VCaP (cell line): ENCODE data around the gene HMCES.
A peak's percentile ranks its signal among the peaks of the same experiment; 100 is the strongest.

ENCODE experiments used
- H3K27ac ChIP-seq: fragments of 450-650 bp; 2 replicates; pipeline ENCODE4 v1.5.1; 2017
- TF ChIP-seq, protein P1 (sequence below): fragments of 450-650 bp; conservative IDR thresholded peaks from 2 replicates; pipeline ENCODE4 v1.5.1; 2017; ENCODE audit warnings: mild to moderate bottlenecking, moderate library complexity

Gene HMCES

DNA sequence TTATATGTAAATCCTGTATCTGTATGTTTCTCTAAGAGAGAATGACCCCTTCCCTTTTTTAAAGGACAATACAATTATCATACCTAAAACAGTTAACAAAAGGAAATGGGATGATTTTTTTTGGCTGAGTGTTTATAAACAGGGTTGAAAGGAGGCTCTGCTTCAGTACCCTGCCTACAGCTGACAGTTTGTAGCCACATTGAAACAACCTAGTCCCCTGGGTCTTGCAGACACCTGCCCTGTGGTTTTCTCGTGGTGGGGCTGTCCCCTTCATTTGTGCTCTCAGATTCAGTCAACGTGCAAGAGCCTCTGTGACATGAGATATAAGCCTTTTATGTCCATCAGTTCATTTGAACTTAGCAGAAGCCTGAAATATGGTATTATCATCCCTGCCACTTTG, 2.3 kb upstream of the HMCES start:
- H3K27ac ChIP-seq, result no peak overlapping the region
- TF ChIP-seq, protein P1, sequence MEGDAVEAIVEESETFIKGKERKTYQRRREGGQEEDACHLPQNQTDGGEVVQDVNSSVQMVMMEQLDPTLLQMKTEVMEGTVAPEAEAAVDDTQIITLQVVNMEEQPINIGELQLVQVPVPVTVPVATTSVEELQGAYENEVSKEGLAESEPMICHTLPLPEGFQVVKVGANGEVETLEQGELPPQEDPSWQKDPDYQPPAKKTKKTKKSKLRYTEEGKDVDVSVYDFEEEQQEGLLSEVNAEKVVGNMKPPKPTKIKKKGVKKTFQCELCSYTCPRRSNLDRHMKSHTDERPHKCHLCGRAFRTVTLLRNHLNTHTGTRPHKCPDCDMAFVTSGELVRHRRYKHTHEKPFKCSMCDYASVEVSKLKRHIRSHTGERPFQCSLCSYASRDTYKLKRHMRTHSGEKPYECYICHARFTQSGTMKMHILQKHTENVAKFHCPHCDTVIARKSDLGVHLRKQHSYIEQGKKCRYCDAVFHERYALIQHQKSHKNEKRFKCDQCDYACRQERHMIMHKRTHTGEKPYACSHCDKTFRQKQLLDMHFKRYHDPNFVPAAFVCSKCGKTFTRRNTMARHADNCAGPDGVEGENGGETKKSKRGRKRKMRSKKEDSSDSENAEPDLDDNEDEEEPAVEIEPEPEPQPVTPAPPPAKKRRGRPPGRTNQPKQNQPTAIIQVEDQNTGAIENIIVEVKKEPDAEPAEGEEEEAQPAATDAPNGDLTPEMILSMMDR, result no peak

DNA sequence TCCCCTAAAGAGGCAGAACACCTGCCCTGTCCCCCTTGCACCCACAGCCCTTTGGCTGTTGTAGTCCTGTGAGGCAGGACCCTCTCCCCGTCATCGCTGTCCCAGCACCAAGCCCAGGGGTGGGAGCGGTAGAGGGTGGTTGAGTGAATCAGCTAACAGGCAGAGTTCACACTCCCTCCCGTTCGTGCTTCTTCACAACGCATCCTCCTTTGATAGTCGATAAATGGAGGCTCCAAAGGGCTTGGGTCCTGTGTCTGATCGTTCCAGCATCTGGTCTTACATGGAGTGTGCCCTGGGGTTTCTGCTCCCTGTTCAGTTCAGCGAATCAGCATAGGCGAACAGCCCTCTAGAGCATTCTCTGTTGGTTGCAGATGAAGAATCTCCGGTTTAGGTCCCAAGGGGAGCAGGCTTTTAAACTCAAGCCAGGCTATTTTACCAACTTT, 820 bp upstream of the HMCES start:
- TF ChIP-seq, protein P1, result no peak

DNA sequence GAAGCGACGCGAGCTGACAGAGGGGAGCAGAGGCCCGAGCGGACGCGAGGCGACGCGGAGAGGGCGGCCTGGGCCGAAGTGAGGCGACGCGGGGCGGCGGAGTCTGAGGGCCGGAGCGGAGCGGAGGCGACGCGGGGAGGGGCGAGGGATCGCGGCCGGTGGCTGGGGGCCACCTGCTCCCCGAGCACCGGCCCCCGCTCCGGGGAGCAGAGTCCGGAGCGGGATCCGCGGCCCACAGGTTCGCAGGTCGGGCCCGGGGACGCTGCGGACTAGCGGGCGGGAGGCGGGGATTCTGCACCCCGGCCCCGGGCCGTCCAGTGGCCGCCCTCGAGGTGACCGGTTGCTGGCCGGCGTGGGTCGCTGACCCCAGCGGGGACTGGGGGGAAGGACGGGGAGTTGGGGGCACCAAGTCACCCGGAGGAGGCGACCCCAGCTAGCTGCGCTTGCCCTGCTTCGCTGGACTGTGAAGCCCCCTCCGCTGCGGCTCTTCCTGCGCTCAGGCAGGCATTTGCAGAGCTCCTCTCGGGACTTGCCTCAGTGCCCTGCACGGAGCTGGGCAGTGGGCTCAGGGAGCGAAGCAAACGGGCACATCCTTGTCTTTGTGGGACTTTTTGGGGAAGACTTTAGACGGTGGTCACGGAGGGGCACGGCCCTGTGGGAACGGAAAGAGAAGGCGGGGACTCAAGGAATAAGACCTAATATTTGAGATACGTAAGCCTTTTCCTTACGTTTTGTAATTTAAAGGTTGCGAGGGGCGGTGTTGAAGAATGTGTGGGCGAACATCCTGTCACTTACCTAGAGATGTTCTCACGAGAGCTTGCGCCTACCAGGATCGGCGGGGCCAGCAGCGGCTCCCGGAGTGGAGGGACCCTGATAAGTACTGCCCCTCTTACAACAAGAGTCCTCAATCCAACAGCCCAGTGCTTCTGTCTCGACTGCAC, 566 bp downstream of the HMCES start:
- TF ChIP-seq, protein P1, result no peak
- H3K27ac ChIP-seq, result peak overlapping the region; percentile 80

More for the DNA sequence above, 820 bp upstream of the HMCES start:
- peak overlapping the region; percentile 80 for H3K27ac ChIP-seq

DNA sequence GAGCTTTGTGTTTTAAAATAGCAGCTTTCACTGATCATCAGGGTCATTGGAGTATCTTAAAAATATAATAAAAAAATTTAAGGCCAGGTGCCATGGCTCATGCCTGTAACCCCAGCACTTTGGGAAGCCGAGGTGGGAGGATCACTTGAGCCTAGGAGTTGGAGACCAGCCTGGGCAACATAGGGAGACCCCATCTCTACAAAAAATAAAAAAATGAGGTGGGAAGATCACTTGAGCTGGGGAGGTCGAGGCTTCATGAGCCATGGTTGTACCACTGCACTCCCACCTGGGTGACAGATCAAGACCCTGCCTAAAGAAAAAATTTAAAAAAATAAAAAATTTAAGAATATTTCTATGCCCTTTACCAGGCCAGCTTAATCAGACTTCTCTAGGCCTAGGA, 1.5 kb downstream of the HMCES start:
- TF ChIP-seq, protein P1, result no peak
- H3K27ac ChIP-seq, result no peak overlapping the region

DNA sequence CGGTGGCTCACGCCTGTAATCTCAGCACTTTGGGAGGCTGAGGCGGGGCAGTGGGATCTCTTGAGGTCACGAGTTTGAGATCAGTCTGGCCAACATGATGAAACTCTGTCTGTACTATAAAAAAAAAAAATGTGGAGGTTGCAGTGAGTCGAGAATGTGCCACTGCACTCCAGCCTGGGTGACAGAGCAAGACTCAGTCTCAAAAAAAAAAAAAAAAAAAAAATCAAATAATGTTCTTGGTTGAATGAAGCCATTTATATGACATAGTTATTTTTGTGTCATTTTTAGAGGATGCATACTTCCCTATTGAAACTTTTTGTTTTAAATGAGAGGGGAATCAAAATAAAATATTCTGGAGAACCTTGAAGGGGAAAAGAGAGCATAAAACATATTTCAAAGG, 3.1 kb downstream of the HMCES start:
- TF ChIP-seq, protein P1, result no peak
- no peak overlapping the region for H3K27ac ChIP-seq

DNA sequence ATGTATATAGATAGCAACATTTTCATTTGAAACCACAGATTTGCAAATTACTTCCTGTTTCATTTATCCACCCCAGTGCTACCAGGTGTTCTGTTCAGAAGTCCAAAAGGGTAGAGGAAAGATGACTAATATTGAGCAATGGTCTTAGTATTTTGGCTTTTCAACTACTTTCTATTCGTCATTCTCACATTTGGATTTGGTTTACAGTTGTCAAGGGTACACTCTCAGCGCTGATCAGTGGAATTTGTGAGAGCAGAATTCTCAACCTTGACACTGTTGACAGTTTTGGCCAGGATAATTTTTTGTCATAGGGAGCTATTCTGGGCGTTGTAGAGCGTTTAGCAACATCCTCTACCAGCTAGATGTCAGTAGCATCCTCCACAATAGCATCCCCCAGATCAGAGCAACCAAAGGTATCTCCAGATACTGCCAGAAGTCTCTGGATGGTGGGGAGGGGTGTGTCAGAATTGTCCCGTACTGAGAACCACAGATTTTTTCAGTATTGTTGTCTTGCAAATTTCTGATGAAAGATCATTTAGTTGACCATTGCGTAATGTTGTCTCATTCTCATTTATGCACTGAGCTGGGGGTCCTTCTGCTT, 4.2 kb downstream of the HMCES start:
- no peak overlapping the region for H3K27ac ChIP-seq

DNA sequence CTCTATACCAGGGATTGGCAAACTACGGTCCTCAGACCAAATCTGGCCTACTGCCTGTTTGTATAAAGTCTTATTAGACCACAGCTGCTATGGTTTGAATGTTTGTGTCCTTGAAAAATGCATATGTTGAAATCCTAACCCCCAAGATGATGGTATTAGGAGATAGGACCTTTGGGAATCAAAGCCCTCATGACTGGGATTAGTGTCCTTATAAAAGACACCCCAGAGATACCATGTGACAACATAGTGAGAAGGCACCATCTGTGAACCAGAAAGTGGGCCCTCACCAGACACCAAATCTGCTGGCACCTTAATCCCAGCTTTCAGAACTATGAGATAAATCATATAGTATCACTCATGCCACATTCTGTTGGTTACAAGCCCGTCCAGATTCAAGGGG, 7.4 kb downstream of the HMCES start:
- no peak overlapping the region for H3K27ac ChIP-seq
- TF ChIP-seq, protein P1, result no peak

More for the DNA sequence above, 4.2 kb downstream of the HMCES start:
- TF ChIP-seq, protein P1, result no peak
